Right atrium auricular region (tissue), 2 donors: Measurements from ENCODE around the gene PGAP3. TPM values are rescaled to one million over a fixed set of nuclear protein-coding genes. Genes with fewer than 3 reads are reported as not detected.

Experiments used
- DNase-seq: peaks from one replicate; pipeline ENCODE4 v3.0.0-alpha.2; 2019; ENCODE audit warnings: low spot score
- H3K27ac ChIP-seq, 2 donors: fragments of 200-600 bp; sonication (generic); 1 replicate in 1 of 2; 2 replicates in 1 of 2; pipeline ENCODE4 v1.5.1; 2016 to 2019
- H3K27me3 ChIP-seq, 2 donors: fragments of 200-600 bp; sonication (generic); one replicate each; pipeline versions ENCODE4 v1.5.1 to v1.6.0; 2017 to 2019
- H3K36me3 ChIP-seq: fragments of 200-600 bp; sonication (generic); one replicate; pipeline ENCODE4 v1.5.1; 2016
- H3K4me1 ChIP-seq, 2 donors: fragments of 200-600 bp; sonication (generic); one replicate each; pipeline versions ENCODE4 v1.5.1 to v1.6.0; 2017 to 2019
- H3K4me3 ChIP-seq, 2 donors: fragments of 200-600 bp; sonication (generic); 1 replicate in 1 of 2; 2 replicates in 1 of 2; pipeline ENCODE4 v1.5.1; 2017 to 2019; ENCODE audit warnings: mild to moderate bottlenecking in 1 of 2, moderate library complexity in 1 of 2
- H3K9me3 ChIP-seq, 2 donors: fragments of 200-600 bp; sonication (generic); one replicate each; pipeline ENCODE4 v1.5.1; 2019
- total RNA-seq, 2 donors: library from RNA; depleted of rRNA; stranded (reverse); fragments of >200 nt; gene quantifications; one replicate each; pipeline ENCODE4 v1.1.0, GENCODE V29; 2016
- TF ChIP-seq, protein P1 (sequence below), 2 donors: fragments of 200-600 bp; sonication (generic); IDR thresholded peaks; one replicate each; pipeline ENCODE4 v1.5.1; 2019; ENCODE audit warnings: antibody characterized with exemption in 2 of 2

Gene PGAP3, protein sequence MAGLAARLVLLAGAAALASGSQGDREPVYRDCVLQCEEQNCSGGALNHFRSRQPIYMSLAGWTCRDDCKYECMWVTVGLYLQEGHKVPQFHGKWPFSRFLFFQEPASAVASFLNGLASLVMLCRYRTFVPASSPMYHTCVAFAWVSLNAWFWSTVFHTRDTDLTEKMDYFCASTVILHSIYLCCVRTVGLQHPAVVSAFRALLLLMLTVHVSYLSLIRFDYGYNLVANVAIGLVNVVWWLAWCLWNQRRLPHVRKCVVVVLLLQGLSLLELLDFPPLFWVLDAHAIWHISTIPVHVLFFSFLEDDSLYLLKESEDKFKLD
- total RNA-seq, result 10 to 100 TPM; 14.0 to 21.6 TPM

DNA sequence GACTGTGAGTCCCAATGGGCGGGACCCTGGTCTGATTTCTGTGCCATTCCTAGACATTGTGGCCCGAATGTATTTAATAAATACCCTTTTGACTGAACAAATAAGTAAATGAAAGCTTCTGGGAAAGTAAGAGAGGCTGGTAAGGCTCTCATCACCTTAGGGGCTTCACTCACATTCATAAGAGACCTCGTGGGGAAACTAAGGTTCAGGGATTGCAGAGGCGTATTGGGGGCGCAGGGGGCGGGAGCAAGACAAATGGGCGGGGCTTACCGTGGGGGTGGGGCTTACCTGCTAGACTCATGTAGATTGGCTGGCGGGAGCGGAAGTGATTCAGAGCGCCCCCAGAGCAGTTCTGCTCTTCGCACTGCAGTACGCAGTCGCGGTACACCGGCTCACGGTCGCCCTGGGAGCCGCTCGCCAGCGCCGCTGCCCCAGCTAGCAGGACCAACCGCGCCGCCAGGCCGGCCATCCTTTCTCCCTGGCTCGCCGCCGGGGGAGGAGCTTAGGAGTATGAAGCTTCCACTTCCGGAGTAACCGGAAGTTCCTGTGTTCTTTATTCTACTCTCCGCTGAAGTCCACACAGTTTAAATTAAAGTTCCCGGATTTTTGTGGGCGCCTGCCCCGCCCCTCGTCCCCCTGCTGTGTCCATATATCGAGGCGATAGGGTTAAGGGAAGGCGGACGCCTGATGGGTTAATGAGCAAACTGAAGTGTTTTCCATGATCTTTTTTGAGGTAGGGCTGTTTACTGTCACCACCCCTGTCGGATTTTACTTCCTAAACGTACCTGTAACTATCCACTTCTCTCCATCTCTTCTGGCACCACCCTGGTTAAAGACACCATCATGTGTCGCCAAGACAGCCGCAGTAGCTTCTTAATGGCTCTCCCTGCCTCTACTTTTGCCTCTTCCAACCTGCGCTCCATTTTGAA is at the start of gene PGAP3:
Gene PGAP3 (minus strand): TSS at position 512 of the 929 bp plus-strand sequence. CDS start 43 bp downstream, at position 469.
- peak within 1 kb of the TSS; percentile 75 to 76 for H3K4me3 ChIP-seq
- no peaks in the 10 kb centered on the region for H3K9me3 ChIP-seq
- peak within 1 kb of the TSS; percentile 93 to 94 for H3K27ac ChIP-seq
- no peaks in the 10 kb centered on the region for H3K27me3 ChIP-seq
- peaks cover 0 to 19% of the 10 kb centered on the region in 2 donors for H3K4me1 ChIP-seq
- peak; percentile 86 for DNase-seq
- peaks cover 9% of the 10 kb centered on the region for H3K36me3 ChIP-seq
- TF ChIP-seq, protein P1, sequence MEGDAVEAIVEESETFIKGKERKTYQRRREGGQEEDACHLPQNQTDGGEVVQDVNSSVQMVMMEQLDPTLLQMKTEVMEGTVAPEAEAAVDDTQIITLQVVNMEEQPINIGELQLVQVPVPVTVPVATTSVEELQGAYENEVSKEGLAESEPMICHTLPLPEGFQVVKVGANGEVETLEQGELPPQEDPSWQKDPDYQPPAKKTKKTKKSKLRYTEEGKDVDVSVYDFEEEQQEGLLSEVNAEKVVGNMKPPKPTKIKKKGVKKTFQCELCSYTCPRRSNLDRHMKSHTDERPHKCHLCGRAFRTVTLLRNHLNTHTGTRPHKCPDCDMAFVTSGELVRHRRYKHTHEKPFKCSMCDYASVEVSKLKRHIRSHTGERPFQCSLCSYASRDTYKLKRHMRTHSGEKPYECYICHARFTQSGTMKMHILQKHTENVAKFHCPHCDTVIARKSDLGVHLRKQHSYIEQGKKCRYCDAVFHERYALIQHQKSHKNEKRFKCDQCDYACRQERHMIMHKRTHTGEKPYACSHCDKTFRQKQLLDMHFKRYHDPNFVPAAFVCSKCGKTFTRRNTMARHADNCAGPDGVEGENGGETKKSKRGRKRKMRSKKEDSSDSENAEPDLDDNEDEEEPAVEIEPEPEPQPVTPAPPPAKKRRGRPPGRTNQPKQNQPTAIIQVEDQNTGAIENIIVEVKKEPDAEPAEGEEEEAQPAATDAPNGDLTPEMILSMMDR (IDR thresholded peaks at IDR 0.05), result peak in 1 of 2 donors; percentile 17

DNA sequence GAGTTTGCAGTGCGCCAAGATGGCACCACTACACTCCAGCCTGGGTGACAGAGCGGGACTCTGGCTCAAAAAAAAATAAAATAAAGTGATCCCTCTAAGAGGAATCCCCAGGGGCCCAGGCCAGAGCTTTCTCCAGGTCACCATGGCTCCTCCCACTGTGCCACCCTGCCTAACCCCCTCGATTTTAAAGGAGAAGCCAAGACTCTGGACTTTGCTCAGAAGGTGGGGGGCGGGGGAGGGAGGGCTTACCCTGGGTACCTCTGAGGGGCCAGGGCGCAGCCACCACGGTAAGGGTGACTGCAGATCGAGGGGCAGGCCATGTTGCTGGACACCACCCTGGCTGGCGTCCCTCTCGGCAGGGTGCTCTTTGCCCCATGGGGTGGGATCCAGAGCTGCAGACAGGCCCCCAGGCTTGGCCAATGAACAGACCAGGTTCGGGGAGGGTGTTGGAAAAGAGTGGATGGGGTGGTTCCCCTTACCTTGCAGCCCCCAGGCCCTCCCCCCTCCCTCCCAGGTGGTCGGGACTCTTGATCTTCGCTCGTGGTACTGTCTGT is 49.4 kb upstream of the PGAP3 start:
- no peaks in the 10 kb centered on the region for H3K9me3 ChIP-seq
- H3K36me3 ChIP-seq, result no peaks in the 10 kb centered on the region
- peaks cover 4 to 5% of the 10 kb centered on the region in 2 donors for H3K27me3 ChIP-seq
- DNase-seq, result no peak
- H3K4me1 ChIP-seq, result peaks cover 0 to 39% of the 10 kb centered on the region in 2 donors
- H3K27ac ChIP-seq, result no peak overlapping the region
- H3K4me3 ChIP-seq, result peak overlapping the region in 1 of 2 donors; percentile 33
- TF ChIP-seq, protein P1 (IDR thresholded peaks at IDR 0.05), result no peak

DNA sequence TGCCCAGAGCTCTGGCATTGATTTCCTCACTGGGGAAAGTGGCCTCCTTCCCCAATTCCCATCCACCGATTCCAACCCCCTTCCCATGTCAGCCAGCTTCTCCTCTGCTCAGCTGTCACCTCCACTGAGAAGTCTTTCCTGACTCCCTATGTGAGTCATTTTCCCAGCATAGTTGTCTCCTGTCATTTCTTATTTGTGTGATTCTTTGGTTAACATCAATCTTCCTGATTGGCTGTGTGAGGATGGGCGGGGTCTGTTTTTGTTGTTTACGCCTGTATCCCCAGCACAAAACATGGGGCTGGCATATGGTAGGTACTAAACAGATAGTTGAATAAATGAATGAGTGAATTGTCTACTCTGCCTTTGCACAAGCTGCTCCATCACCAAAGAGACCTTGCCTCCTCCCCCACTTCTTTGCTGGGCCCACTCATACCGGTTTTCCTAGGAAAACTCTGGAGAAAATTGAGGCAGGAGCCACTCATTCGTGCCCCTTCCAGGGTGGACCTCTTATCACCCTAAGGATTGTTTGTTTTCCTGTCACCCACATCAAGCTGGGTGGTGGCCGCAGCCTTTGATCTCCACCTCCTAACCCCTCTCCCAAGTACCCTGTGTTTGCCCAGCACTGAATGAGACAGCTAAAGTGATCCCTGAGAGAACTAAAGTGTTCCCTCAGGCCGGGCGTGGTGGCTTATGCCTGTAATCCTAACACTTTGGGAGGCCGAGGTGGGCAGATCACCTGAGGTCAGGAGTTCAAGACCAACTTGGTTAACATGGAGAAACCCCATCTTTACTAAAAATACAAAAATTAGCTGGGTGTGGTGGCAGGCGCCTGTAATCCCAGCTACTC is 48.7 kb upstream of the PGAP3 start:
- H3K4me1 ChIP-seq, result peaks cover 0 to 39% of the 10 kb centered on the region in 2 donors
- no peak overlapping the region for H3K27ac ChIP-seq
- H3K9me3 ChIP-seq, result no peaks in the 10 kb centered on the region
- TF ChIP-seq, protein P1 (IDR thresholded peaks at IDR 0.05), result no peak
- no peaks in the 10 kb centered on the region for H3K36me3 ChIP-seq
- H3K27me3 ChIP-seq, result peaks cover 4 to 5% of the 10 kb centered on the region in 2 donors
- no peak overlapping the region for H3K4me3 ChIP-seq
- DNase-seq, result no peak

DNA sequence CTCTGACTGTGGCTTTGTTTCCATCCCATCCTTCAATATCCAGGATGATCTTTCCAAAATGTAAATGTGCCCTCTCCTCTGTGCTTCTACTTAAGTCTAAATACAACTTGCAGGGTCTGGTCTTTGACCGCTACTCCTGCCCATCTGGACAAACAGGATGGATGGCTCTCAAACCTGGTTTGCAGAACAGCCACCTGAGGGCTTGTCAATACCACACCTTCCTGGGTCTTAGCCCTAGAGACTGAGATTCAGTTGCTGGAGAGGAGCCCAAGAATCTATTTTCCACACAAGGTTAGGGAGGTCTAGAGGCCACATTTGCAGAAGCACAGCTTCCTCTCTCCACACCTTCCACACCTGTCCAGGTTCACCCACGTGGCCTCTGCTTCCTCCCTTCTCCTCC is 48.0 kb upstream of the PGAP3 start:
- Histone ChIP-seq H3K4me3 (no peak overlapping the region), H3K36me3 (no peaks in the 10 kb centered on the region), H3K9me3 (no peaks in the 10 kb centered on the region), H3K27ac (no peak overlapping the region), H3K4me1 (peaks cover 0 to 33% of the 10 kb centered on the region in 2 donors), H3K27me3 (peaks cover 4 to 5% of the 10 kb centered on the region in 2 donors)
- no peak for DNase-seq
- TF ChIP-seq, protein P1 (IDR thresholded peaks at IDR 0.05), result no peak

DNA sequence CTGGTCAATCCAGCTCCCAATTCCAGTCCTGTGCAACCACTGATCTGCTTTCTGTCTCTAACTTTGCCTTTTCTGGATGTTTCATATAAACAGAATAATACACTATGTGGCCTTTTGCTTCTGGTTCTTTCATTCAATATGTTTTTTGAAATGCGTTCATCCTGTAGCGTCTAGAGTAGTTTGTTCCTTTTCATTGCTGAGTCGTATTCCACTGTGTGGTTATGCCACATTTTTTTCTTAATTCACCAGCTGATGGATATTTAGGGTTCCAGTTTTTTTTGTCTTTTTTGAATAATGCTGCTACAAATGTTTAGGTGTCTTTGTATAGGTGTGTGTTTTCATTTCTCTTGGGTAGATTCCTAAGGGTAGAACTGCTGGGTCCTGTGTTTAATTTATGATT is 44.7 kb upstream of the PGAP3 start:
- no peak for DNase-seq
- peaks cover 0 to 10% of the 10 kb centered on the region in 2 donors for H3K4me1 ChIP-seq
- no peak overlapping the region for H3K27ac ChIP-seq
- no peak overlapping the region for H3K4me3 ChIP-seq
- TF ChIP-seq, protein P1 (IDR thresholded peaks at IDR 0.05), result no peak
- peaks cover 16% of the 10 kb centered on the region for H3K36me3 ChIP-seq
- no peaks in the 10 kb centered on the region for H3K9me3 ChIP-seq
- H3K27me3 ChIP-seq, result no peaks in the 10 kb centered on the region
